RKO (cell line): Measurements from ENCODE around the gene ATP8B3.

Source experiments
- DNase-seq: peaks from one replicate; pipeline ENCODE4 v3.0.0-alpha.2; 2016; ENCODE audit warnings: low spot score

The ATP8B3 gene

GRCh38 chr19:1851654-1852580 is 39.8 kb upstream of the ATP8B3 start:
- no peak for DNase-seq

GRCh38 chr19:1850809-1851653 is 39.0 kb upstream of the ATP8B3 start:
- no peak for DNase-seq

- DNase-seq = no peak
Observed at GRCh38 chr19:1849886-1850398, 37.9 kb upstream of the ATP8B3 start.

GRCh38 chr19:1849132-1849474 is 37.0 kb upstream of the ATP8B3 start:
- DNase-seq = no peak

- DNase-seq = peak; percentile 91
Observed at GRCh38 chr19:1848399-1849131, 36.5 kb upstream of the ATP8B3 start, which contains the start of gene REXO1. TSS of gene REXO1 (minus strand) at chr19:1848483. CDS start at chr19:1848358, 125 bp downstream.

GRCh38 chr19:1847684-1848398 is 35.8 kb upstream of the ATP8B3 start:
- peak; percentile 74 for DNase-seq

GRCh38 chr19:1847348-1847683 is 35.2 kb upstream of the ATP8B3 start:
- DNase-seq = no peak

- DNase-seq = no peak
Observed at GRCh38 chr19:1846517-1847204, 34.6 kb upstream of the ATP8B3 start.

GRCh38 chr19:1845642-1846041 is 33.6 kb upstream of the ATP8B3 start:
- no peak for DNase-seq

GRCh38 chr19:1845125-1845515 is 33.0 kb upstream of the ATP8B3 start:
- DNase-seq = no peak

- DNase-seq = no peak
Observed at GRCh38 chr19:1844513-1845124, 32.5 kb upstream of the ATP8B3 start.

- DNase-seq = no peak
Observed at GRCh38 chr19:1843646-1844394, 31.7 kb upstream of the ATP8B3 start.

GRCh38 chr19:1843116-1843515 is 31.0 kb upstream of the ATP8B3 start:
- DNase-seq = no peak

- no peak for DNase-seq
Observed at GRCh38 chr19:1841209-1841924, 29.3 kb upstream of the ATP8B3 start.

GRCh38 chr19:1840541-1841115 is 28.6 kb upstream of the ATP8B3 start:
- no peak for DNase-seq

GRCh38 chr19:1839658-1840540 is 27.8 kb upstream of the ATP8B3 start:
- no peak for DNase-seq

GRCh38 chr19:1837625-1838105 is 25.6 kb upstream of the ATP8B3 start:
- no peak for DNase-seq

GRCh38 chr19:1837222-1837565 is 25.1 kb upstream of the ATP8B3 start:
- DNase-seq = no peak
